Stimulated activated CD8-positive, alpha-beta memory T cell treated with anti-CD3 and anti-CD28 coated beads, Interleukin-12 subunit alpha, Interleukin-12 subunit beta, amount 100 ng/mL, for 24 hours (primary cell): Measurements from ENCODE around the gene GNAS.

Source experiments
- DNase-seq: peaks from one replicate; pipeline ENCODE4 v3.0.0-alpha.2; 2020; ENCODE audit errors: extremely low read depth

The GNAS gene

DNA sequence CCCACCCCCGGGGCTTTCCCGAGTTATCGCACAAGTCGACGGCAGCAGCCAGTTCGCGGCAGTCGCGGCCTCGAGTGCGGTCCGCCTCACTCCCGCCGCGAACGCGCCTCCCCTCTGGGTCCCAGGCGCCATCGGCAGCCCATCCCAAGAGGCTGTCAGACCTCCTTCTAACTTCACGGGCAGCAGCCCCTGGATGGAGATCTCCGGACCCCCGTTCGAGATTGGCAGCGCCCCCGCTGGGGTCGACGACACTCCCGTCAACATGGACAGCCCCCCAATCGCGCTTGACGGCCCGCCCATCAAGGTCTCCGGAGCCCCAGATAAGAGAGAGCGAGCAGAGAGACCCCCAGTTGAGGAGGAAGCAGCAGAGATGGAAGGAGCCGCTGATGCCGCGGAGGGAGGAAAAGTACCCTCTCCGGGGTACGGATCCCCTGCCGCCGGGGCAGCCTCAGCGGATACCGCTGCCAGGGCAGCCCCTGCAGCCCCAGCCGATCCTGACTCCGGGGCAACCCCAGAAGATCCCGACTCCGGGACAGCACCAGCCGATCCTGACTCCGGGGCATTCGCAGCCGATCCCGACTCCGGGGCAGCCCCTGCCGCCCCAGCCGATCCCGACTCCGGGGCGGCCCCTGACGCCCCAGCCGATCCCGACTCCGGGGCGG is 1.6 kb downstream of the GNAS start:
- no peak for DNase-seq

DNA sequence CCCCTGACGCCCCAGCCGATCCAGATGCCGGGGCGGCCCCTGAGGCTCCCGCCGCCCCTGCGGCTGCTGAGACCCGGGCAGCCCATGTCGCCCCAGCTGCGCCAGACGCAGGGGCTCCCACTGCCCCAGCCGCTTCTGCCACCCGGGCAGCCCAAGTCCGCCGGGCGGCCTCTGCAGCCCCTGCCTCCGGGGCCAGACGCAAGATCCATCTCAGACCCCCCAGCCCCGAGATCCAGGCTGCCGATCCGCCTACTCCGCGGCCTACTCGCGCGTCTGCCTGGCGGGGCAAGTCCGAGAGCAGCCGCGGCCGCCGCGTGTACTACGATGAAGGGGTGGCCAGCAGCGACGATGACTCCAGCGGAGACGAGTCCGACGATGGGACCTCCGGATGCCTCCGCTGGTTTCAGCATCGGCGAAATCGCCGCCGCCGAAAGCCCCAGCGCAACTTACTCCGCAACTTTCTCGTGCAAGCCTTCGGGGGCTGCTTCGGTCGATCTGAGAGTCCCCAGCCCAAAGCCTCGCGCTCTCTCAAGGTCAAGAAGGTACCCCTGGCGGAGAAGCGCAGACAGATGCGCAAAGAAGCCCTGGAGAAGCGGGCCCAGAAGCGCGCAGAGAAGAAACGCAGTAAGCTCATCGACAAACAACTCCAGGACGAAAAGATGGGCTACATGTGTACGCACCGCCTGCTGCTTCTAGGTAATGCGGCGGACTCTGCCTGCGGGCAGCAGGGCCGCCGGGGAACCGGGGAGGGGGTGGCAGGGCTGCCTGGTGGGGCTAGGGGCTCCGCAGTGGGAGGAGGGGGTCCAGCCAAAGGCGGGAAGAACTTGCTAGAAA is 2.3 kb downstream of the GNAS start:
- DNase-seq = no peak

DNA sequence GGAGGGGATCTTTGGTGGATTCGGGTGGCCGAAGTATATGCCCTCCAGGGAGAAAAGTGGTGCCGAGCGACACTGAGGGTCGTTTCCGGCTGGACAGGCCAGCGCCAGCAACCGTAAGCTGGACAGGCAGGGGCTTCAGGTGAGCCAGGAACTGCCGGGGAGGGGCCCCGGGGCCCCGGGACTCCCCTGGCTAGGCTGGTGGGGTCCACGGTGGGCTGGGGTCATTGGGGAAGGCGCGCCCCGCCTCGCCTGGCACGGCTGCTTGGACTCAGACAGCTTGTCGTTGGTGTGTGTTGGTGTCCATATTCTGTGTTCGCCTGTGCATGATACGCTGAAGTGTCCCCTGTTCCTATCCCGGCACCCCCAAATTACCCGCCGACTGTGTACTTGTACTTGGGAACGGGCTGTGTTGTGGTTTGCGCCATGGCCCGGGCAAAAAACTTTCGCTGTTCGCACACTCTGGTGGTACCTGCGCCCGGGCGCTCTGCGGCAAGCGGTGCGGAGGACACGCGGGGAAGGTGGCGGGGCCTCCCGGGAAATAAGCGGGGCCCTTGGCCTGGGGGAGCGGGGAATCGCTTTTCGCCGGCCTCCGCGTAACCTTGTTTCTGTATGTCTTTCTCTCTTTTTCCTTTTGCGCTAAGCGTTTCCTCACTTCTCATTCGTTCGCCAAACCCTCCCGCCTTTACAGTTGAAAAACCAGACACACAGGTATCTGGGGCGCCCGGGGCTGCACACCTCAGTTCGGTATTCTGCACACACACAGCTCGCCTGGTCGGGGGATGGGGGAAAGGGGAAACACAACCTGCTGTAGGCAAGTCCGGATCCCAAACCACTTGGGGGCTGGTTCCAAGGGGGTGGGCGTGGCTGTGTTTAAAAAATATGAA is 3.2 kb downstream of the GNAS start:
- no peak for DNase-seq

DNA sequence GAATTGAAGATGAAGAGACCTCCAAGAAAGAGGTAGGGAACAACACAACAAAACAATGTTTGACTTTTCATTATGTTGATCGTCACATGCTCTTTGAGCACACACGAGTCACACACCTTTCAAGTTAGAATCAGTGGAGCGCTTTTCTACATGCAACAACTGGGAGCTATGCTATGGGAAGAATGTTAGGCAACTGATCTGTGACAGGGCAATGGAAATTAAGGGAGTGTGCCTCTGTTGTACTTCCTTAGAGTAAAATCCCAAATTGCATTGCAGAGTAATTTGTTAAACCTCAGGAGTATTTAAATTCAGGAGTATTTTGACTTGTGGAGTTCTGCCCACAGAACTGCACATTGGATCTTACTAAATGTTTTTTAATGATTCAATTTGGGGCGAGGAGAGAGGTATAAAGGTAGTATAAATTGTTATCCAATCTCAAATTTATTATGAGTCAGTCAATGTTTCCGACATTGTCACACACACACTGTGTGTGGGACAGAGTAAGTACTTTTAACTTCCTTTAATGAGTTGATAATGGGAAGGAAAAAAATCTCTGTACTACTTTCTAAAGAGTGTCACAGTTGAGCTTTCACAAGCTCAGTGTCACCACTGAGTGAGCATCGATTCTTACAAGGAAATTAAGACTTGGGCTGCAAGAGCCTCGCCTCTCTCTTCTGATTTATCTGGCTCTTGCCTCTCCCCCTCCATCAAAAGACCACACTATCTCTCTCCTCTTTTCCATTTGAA is 10.7 kb downstream of the GNAS start:
- no peak for DNase-seq

DNA sequence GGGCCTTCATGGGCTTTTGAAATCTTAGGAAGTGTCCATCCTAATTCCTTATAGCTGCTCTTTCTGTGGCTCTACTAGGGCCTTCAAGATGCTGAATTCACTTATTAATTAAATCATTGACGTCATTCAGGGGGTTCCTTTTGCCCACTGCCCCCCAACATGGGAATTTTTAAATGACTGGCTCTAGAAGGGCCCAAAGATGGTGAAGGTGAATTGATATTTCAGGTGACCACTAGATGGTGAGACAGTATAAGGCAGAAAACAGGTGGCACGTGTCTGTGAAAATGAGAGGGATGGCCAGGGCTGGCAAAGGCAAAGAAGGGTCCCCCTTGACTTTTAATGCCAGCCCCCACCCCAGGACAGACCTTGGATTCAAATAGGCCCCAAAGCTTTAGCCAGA is 11.8 kb downstream of the GNAS start:
- no peak for DNase-seq

DNA sequence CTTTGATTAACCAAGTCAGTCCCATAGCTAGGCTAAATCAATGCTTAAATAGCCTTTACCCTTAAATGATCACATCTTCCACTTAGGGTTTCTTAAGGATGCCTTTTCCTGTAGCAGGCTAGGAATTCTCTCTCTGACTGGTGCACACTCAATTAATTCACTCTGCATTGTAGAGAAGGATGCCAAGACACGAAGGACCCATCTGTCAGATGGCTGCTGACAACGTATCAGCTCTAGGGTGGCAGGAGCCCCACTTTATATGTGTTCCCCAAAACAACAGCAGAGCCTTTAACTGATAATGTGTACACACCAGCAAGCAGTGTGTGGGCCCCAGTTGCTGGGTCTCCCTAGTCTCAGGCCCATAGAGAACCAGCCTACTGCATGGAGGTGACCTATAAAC is 13.3 kb downstream of the GNAS start:
- DNase-seq = no peak

DNA sequence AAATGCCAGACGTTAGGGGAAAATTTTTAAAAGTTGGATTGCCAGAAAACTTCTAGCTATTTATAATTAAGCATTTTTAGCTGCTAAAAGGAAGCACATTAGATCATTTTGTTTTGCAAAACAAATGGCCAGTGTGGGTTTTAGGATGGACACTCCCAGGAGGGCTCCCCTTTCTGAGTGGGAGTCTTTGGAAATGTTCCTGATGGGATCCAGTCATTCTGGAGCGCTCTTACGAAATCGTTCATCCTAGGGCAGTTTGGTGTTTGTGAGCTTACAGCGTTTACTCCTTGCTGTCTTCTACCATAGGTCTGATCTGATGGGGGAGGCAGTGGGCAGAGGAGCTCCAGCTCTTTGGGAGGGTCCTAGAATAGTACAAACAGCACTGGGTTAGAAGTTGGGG is 14.7 kb downstream of the GNAS start:
- no peak for DNase-seq

DNA sequence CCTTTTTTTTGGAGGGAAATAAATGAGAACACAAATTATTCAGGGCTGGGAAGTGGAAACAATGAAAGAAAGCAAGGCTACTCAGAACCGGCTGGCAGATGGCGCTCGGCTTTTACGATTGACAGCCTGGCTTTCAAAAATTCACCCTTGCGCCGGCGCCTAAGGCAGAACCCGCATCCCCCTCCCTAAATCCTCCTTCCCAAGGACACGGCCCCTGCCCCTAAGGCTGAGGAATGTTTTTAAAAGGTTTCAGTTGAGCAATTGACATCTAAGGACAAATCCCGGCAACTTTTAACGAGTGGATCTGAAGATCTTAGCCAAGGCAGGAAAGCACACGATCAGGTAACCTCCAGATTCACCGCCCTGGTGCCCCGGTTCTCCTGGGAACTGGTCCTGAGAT is 16.3 kb downstream of the GNAS start:
- no peak for DNase-seq

DNA sequence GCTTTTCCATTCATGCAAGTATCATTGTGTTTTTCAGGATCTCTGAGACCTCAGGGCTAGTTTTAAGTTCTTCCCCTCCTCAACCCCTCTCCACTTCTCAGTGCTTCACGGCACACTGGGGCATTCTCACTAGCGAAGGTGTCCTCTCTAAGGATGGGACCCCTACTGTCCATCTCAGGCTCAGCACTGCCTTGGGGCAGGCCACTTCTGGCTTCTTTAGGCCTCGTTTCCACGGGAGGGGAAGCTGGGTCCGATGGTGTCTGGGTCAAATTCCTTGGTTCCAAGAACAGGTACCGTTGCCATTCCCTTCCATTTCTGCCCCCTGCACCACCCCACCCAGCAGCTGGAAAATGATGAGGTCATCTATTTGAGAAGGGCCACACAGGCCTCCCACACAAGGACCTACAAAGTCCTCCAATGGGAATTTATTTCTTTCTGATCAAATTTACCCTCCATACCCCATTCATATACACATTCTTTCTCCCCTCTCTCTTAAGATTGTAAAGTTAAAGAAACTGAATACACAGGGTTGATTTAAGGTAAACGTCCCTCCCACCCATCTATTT is 17.2 kb downstream of the GNAS start:
- DNase-seq = no peak

DNA sequence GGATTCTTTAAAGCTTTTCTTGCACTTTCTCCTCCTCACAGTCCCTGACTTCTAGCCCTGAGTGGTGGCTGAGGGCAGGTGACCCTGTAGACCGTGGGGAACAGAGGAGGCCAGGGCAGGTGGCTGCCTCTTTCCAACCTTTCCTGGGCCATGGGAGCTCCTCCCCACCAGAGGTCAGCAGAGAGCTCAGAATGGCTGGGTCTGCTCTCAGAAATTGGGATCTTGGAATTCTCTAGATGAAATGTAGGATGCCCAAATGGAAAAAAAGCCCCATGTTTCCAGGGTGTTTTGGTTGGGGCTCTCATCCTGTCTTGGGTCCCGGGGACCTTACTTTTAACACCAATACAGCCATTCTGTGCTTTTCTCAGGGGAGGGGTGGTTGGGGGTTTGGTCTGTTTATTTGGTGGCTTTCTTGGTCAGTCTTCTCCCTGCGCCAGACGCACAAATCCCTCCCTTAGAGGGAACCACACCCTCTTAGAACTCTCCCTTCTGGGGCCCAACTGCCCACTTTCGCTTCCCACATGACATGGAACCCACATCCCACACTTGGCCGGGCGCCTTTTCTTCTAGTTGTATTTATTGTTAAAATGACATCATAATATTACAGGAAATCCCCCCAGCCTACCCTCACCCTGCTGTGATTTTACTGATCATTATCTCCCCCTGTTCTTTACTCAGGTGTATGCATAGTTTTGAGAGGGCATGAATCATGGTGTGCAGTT is 17.9 kb downstream of the GNAS start:
- no peak for DNase-seq

DNA sequence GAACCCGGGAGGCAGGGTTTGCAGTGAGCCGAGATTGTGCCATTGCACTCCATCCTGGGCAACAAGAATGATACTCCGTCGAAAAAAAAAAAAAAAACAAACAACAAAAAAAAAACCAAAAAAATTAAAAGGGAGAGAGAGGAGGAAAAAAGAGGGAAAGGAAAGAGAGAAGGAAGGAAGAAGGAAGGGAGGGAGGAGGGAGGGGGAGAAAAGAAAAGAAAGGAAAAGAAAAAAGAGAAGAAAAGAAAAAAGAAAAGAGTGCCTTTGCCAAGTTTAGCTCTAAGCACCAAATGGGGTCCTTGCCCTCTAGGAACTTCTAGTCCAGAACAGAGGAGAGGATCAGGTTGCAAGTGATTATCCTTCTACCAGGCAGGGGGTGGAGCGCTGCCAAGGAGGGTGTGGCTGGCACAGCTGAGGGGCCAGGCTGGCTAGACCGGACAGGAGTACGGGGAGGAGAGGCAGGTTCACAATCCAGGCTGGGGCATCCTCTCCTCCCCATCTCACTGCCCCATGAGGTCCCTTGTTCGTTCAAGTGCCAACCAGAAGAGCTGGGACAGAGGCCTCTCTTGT is 19.1 kb downstream of the GNAS start:
- no peak for DNase-seq

DNA sequence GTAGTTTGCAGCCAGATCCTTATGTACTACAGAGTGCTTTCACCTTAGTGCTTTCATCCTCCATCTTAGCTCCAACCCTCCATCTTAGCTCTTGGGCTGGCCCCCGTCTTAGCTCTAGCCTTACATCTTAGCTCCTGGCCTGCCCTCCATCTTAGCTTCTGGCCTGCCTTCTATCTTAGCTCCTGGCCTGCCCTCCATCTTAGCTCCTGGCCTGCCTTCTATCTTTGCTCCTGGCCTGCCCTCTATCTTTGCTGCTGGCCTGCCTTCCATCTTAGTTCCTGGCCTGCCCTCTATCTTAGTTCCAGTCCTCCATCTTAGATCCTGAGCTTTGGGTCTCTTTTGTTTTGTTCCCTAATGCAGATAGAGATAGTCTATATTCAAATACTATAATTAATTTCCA is 22.0 kb downstream of the GNAS start:
- no peak for DNase-seq

DNA sequence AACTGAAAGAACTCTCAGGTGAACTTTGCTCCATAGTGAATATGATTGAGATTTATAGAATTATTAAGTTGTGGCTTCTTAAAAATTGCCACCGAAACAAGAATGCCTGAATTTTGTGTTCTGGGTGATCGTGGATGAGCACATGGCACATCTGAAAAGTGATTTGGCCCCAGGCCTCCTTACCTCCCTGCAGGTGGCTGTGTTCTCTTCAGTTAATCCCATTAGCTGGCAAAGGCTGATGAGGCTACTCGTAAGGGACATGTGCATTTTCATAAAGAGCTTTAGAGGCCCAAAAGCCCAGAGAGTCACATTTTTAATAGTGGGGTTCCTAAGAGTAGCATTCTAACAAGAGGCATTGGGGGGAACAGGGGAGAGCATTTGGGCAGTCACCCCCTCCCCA is 22.6 kb downstream of the GNAS start:
- no peak for DNase-seq

DNA sequence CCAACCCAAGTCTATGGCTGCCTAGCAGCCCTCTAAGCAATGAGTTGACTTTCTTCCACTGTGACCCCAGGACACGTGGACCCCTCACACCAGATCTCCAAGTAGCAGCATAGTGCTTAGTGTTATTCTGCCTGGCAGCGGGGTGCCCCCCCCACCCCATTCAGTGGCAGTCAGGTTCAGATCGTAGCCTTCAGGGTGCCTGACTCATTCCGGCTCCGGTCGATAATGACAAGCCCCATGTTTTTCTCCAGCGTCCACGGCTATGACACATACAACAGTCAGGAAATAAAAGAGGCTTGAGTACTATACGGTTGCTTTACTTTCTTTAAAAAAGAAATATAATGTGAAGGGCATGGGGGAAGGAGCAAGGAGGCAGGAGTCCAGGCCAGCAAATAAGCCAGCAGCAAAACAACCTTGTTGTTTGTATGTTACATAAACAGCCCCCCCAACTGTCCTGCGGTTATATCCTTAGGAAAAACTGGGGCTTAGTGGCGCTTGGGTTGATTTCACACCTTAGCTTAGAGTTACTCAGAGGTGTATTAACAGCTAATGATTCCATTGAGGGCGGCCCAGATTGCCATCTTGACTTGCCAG is 23.1 kb downstream of the GNAS start:
- DNase-seq = no peak

DNA sequence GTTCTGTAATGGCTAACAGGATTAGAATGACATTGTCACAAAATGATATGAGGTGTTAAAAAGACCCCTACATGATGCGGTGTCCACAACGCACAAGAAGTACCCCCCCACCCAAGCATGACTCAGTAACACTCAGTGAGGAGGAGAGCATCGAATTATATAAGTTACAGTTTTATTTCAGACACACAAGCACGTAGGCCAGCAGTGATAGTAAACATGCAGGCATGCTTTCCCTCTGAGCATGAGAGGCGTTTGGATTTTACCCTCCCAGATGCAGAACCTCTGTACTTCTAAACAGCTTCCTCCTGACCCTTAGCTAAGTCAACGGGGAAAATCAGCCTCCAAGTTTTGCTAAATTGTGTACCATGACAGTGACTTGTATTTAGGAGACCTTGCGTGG is 23.9 kb downstream of the GNAS start:
- no peak for DNase-seq

DNA sequence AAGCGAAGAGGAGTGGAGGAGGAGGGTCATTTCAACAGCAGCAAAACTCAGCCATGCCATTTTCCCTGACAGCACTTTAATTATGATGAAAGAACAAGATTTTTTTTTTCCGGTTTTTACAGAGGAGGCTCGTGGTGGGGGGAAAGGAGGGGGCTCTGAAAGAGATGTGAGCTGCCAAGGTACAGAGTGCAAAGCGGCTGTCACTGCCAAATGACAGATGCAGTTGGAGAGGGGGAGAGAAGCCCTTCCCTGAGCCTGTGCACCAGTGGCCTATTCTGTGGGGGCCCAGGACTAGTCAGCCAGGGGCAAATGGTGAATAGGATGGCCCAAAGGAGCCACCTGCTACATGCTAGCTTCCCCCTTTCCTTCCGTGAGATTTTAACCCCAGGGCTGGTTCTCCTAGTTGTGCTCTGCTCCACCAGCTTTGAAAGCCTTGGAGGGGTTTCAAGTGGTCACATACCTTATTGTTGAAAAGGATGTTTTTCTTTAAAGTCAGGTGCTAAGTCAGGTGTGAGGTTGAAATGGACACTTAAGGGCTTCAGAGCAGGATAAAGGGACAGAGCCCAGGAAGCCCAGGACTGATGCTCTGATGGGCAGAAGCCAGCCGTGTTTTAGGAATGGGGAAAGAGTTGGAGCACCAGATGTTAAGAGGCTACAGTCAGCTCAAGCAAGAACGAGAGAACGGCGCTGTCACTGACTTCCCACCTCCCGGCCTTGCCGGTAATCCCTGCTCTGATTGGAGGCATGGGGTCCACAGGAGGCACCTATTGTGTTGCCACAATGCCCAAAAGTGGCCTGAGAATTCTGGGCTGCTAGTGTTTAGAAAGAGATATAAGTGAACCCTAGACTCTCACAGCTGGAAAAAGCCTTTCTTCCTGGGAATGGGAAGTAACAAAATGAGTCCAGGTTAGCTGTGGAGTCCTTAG is 24.8 kb downstream of the GNAS start:
- no peak for DNase-seq

DNA sequence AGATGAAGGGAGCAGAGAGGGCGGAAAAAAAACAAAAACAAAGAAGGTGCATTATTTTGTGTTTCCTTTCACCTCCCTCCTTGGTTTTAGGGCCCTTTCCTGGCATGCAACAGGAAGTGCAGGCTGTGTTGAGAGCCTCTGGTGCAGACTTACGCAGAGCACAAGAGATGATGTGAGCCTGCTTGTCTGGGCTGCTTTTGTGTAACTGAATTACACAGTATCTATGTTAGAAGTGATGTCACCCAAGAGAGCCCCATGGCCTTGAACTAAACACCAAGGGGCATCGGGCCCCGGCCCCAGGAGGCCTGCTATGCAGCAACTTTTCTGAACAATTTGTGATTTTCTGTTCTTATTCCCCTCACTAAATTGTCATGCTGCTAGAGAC is 25.5 kb downstream of the GNAS start:
- DNase-seq = no peak

DNA sequence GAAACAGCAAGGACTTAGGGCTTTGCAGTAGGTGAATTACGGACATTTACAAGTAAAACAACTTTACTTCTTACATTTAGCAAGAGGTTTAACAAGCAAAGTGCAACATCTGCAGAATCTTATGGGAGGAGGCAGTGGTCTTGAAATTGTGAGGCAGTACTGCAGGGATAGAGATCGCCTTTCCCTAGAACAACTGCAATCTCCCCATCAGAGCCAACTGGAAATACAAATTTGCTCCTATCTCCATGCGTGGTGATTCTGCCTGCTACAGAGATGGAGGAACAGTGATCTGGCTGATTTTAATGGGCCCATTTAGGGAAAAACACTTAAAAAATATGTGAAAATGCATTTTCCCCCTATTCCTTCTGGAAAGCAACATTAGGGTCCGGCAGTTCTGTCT is 25.9 kb downstream of the GNAS start:
- DNase-seq = no peak

DNA sequence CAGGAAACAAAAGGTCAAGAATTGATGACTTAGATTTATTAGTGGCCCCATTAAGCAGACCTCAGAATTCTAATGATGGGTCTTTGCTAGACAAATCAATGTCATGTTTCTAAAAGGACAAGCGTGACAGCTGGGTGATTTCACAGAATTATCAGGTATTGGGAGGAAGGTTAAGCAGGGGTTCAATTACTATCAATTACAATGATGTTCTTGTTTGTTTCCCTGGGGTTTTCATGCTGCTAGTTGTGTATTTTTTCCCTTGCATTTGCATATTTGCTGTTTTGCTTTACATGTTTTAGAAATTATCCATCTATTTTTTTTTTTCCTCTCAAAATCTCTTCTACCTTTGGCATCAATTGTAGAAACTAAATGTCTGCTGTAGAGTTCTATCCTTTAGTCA is 27.9 kb downstream of the GNAS start:
- DNase-seq = no peak
